ENCODE results near the gene GZMA.
A peak's percentile ranks its signal among the peaks of the same experiment; 100 is the strongest.

GZMA gene

DNA sequence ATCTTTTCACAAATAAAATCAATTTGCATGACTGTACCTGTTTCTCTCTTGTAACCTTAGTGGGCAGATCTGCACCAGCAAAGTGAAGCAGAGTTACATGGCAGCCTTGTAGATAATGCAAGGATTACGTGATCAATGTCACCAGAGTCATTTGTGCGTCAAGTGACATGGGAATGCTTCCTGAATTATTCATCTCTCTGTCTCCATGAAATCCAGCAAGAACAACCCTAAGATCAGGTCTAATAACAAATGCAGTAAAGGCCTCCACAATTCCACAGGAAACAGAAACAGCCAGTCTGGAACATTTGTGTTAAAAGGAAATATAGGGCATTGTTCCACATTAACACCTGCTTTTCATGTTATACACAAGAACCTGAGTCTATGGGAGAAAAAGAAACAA, 7.8 kb downstream of the GZMA start:
- no peak for DNase-seq (ENCODE audit: low read depth in 2 of 2)

GRCh38 chr5:55113327-55113726, 10.9 kb downstream of the GZMA start:
- DNase-seq (ENCODE audit: low read depth in 2 of 2), result no peak

DNA sequence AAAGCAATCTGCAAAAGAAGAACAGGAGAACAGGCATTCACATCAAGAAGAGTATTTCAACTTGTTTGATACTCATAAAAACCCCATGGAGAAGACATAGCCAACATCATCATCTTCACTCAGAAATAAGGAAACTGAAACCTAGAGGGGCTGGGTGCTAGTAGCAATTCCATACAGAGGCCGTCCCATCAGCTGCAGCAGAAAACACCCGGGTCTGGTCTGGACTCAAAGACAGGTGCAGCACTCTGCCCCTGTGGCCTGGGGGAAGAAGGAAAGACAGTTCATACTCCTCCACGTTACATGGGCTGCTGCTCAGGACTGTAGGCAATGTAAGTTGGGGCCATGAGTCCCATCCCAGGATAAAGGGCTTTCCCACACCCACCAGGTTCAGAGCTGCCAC, 11.6 kb downstream of the GZMA start:
- no peak for DNase-seq (ENCODE audit: low read depth in 2 of 2)

DNA sequence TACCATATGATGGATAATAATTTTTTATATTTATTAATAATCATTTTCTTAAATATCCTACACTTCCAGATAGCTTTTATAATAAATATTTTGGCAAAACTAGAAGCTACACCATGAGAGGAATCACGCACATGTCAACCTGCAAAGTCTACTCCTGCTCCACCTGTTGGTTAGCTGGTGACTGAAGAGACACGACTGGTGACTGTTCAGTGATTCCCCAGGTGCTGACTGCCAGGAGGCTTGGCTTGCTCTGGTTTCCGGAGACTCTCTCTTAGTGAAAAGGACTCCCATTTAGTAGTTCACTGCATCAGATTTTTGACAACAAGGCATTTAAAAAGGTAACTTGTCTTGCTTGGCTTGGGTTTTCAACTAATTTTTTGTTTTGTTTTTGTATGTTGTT, 20.9 kb downstream of the GZMA start:
- DNase-seq (ENCODE audit: low read depth in 2 of 2), result no peak

DNA sequence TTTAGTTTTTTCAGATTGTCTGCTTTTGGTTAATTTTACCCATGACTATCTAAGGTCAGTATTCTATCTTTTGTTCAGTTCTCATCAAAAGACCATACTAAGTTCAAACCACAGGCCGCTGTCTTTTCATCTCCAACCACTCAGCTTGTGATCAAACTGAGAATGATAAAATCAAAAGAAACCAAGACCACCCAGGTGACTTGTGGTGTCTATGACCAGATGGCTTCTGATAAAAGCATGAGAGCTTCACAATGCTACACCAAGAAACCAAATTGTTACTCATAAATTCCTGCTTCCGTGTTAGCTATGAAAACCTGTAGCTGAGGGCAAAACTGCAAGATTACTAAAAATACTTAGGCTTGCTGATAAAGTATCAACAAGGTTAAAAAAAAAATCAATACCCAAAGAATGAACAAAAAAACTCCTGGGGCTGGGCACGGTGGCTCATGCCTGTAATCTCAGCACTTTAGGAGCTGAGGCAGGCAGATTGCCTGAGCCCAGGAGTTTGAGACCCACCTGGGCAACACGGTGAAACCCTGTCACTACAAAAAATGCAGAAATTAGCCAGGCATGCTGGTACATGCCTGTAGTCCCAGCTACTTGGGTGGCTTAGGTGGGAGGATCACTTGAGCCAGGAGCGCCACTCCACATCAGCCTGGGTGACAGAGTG, 31.7 kb downstream of the GZMA start:
- DNase-seq (ENCODE audit: low read depth in 2 of 2), result no peak

GRCh38 chr5:55136521-55136920, 34.1 kb downstream of the GZMA start:
- no peak for DNase-seq (ENCODE audit: low read depth in 2 of 2)

DNA sequence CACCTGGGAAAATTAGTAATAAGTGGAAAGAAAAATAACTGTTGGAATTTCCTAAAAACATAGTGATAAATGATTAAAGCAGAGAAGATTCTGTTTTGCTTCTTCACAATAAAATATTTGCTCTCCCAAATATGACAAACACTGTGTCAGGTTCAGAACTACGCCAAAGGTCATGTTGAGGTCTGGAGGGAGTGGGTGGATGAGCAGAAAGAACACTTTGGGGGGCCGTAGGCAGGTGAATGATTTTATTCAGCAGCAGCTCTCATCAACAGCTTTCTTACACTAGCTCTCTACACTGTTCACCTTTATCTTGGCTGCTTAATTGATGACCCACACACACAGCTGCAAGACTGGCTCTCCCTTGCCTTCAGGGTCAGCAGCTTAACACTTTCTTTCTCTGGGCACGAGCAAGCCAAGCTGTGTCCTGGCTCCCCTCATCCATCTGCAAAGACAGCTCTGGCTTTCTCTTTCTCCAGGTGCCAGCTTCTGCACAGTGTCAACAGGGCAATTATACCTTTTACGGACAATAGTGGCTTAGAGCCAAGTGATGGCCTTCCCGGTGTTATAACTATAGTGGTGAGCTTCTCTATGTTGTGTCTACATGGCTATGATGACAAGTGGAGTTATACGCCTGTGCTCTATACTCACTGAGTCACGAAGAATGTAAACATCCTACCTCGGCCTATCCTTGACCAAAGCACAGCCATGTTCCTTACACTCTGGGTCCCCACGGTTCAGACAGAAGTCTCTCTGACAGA, 38.6 kb downstream of the GZMA start:
- DNase-seq (ENCODE audit: low read depth in 2 of 2), result no peak

GRCh38 chr5:55141945-55142690, 39.7 kb downstream of the GZMA start:
- no peak for DNase-seq (ENCODE audit: low read depth in 2 of 2)

DNA sequence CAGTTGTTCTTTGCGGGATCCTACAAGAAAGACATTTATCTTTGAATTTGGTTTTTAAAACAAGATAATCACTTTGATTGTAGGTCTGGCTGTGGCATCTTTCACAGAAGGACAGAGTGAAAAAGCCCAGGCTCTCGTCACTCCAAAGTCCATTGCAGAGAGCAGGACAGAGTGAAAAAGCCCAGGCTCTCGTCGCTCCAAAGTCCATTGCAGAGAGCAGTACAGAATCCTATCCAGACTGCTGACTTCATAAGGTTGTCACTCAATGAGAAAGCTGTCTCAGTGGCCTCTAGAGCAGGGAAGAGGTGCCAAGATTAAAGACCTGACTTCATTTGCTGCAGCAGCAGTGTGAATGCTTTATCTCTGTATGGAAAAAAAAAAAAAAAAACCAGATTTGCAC, 41.2 kb downstream of the GZMA start:
- no peak for DNase-seq (ENCODE audit: low read depth in 2 of 2)

- no peak for DNase-seq (ENCODE audit: low read depth in 2 of 2)
These were observed 43.6 kb downstream of the GZMA start for GRCh38 chr5:55146080-55146479.

- DNase-seq (ENCODE audit: low read depth in 2 of 2), result peak; percentile 68 to 77
These were observed 44.2 kb downstream of the GZMA start for GRCh38 chr5:55146543-55147151.

- no peak for DNase-seq (ENCODE audit: low read depth in 2 of 2)
These were observed 46.9 kb downstream of the GZMA start for GRCh38 chr5:55149308-55149795.

DNA sequence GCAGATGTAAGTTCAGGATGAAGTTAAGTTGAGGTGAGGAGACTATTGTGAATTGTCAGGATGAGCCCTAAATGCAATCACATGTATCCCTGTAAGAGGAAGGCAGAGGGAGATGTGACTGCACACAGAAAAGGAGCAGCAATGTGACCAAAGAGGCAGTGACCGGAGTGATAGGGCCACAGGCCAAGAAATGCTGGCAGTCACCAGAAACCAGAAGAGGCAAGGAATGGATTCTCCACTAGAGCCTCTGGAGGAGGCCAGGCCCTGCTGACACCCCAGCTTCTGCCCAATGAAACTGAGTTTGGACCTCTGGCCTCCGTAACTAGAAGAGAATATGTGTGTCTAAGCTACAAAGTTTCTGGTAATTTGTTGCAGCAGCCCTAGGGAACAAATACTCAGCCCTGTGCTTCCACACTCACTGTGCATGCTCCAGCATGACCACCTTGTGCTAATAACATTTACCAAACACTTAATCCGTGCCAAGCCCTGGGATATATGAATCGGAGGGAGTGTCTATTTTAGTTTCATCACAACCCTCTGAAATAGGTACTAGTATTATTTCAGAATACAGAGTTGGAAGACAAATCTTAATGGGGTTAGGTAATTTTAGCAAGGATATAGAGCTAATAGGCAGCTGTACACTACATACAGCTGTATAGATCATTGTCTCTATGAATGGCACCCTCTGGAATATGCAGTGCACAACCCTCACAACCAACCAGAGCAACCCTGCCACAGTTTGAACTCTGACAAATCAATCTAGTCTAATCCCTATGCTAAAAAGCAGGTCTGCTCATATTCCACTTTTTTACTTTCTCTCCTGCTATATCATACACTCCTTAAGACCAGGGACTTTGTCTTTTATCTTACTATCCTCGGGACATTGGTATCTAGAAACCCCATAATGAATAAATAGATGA, 49.7 kb downstream of the GZMA start:
- DNase-seq (ENCODE audit: low read depth in 2 of 2), result no peak

DNA sequence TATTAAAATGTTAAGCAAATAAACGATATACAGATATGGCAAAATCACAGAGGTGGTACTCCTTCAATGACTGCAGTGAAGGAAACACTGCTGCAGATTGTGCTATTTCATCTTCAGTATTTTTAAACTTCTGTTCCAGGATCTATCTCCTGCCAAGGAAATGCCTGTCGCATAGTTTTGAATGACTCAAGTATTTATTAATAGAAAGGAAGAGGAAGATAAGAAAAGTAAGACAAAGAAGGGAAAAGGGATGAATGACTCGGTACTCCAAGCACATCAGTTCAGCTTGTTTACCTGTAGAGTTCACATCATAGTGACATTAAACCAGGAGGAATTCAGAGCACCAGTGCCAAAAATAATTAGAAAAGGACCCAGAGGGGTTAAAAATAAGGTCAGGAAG, 52.4 kb downstream of the GZMA start:
- DNase-seq (ENCODE audit: low read depth in 2 of 2), result no peak
